Measurements from ENCODE around the gene TP53RK.

- no peak for TF ChIP-seq POLR2A (IDR thresholded peaks at IDR 0.05; ENCODE audit: extremely low read depth, insufficient read length)
- no peak for TF ChIP-seq CTCF (IDR thresholded peaks at IDR 0.05; ENCODE audit: low read depth, low read length)
These were observed 49.7 kb downstream of the TP53RK start for GRCh38 chr20:46639587-46639986.
